Esophagus muscularis mucosa (tissue), 3 donors: Measurements from ENCODE around the gene UGT3A1.

Experiments
- CTCF ChIP-seq, 3 experiments: fragments of 200-600 bp in 2 of 3; fragments of 450-650 bp in 1 of 3; sonication (generic) in 2 of 3; IDR thresholded peaks; one replicate each; pipeline ENCODE4 v1.5.1; 2017 to 2019; ENCODE audit warnings: antibody characterized with exemption in 3 of 3, mild to moderate bottlenecking in 2 of 3, moderate library complexity in 1 of 3
- POLR2A ChIP-seq: fragments of 450-650 bp; IDR thresholded peaks from one replicate; pipeline ENCODE4 v1.6.1; 2017; ENCODE audit warnings: antibody characterized with exemption, moderate library complexity, mild to moderate bottlenecking, low read depth
- POLR2AphosphoS5 ChIP-seq, 2 donors: sonication (generic); formaldehyde crosslinking; IDR thresholded peaks; one replicate each; pipeline ENCODE4 v1.6.1; 2017; ENCODE audit warnings: antibody characterized with exemption in 2 of 2

GRCh38 chr5:36028816-36029465, 37.8 kb upstream of the UGT3A1 start:
- TF ChIP-seq CTCF (IDR thresholded peaks at IDR 0.05): no peak
- no peak for TF ChIP-seq POLR2AphosphoS5 (IDR thresholded peaks at IDR 0.05)
- no peak for TF ChIP-seq POLR2A
